SK-N-SH (cell line): ENCODE results near the gene GOLGA6L1. TPM values are rescaled to one million over a fixed set of nuclear protein-coding genes. Genes with fewer than 3 reads are reported as not detected.
"Not testable (repeated sequence)": the region's sequence is repeated elsewhere in the genome, so short reads cannot be mapped to it uniquely, and the experiment has no call there.

Experiments used
- CTCF ChIA-PET: fragments of 300-600, 350-600 bp; formaldehyde crosslinking; extraction: SDS; loops from one replicate; lab custom pipeline; 2021; lab: Yijun Ruan, JAX
- POLR2A ChIA-PET: fragments of 350-600 bp; sonication (Branson Sonifier 250); formaldehyde crosslinking; extraction: SDS; loops from one replicate; lab custom pipeline; 2020; ENCODE audit warnings: antibody characterized with exemption, inconsistent platforms; lab: Yijun Ruan, JAX
- DNase-seq: peaks from one replicate; pipeline ENCODE4 v3.0.0; 2012
- H2AFZ ChIP-seq: fragments of 200-600 bp; sonication (generic); 2 replicates; pipeline ENCODE4 v1.8.1; 2016; ENCODE audit warnings: antibody characterized with exemption, mild to moderate bottlenecking, low read depth
- H3F3A ChIP-seq: fragments of 200-600 bp; sonication (generic); replicated peaks from 2 replicates; pipeline ENCODE3; 2016; ENCODE audit warnings: antibody characterized with exemption, mild to moderate bottlenecking; ENCODE audit not compliant: insufficient read depth
- H3K27ac ChIP-seq, 2 experiments: fragments of 200-500 bp in 1 of 2; fragments of 200-600 bp in 1 of 2; sonication (Bioruptor generic) in 1 of 2; sonication (generic), shearing (Covaris generic) in 1 of 2; 2 replicates each; pipeline versions ENCODE4 v1.5.1 to v1.6.1; 2014 to 2016; ENCODE audit warnings: low read depth in 2 of 2, inconsistent platforms in 1 of 2, low read length in 1 of 2, mild to moderate bottlenecking in 1 of 2, mixed read lengths in 1 of 2
- H3K27me3 ChIP-seq: fragments of 200-600 bp; sonication (generic), shearing (Covaris generic); 2 replicates; pipeline ENCODE4 v1.6.1; 2016; ENCODE audit warnings: mixed run types; ENCODE audit not compliant: insufficient read depth
- H3K36me3 ChIP-seq, 2 experiments: fragments of 200-500 bp in 1 of 2; fragments of 200-600 bp in 1 of 2; sonication (Bioruptor generic) in 1 of 2; sonication (generic) in 1 of 2; replicated peaks in 1 of 2; 2 replicates each; pipeline versions ENCODE3 to v1.5.1; 2014 to 2016; ENCODE audit warnings: low read length in 1 of 2, mild to moderate bottlenecking in 1 of 2; ENCODE audit not compliant: insufficient read depth in 2 of 2, control insufficient read depth in 1 of 2
- H3K4me1 ChIP-seq, 2 experiments: fragments of 200-500 bp in 1 of 2; fragments of 200-600 bp in 1 of 2; sonication (Bioruptor generic) in 1 of 2; sonication (generic), shearing (Covaris generic) in 1 of 2; 2 replicates each; pipeline versions ENCODE4 v1.5.1 to v1.6.1; 2014 to 2016; ENCODE audit warnings: low read depth in 1 of 2, low read length in 1 of 2, mixed run types in 1 of 2; ENCODE audit not compliant: insufficient read depth in 2 of 2, control insufficient read depth in 1 of 2
- H3K4me2 ChIP-seq: fragments of 200-600 bp; sonication (generic), shearing (Covaris generic); 2 replicates; pipeline ENCODE4 v1.6.1; 2017; ENCODE audit warnings: mixed run types
- H3K4me3 ChIP-seq, 2 experiments: fragments of 200-500 bp in 1 of 2; fragments of 200-600 bp in 1 of 2; sonication (Bioruptor generic) in 1 of 2; sonication (generic), shearing (Covaris generic) in 1 of 2; 2 replicates each; pipeline versions ENCODE4 v1.5.1 to v1.8.1; 2014 to 2016; ENCODE audit warnings: low read depth in 2 of 2, inconsistent platforms in 1 of 2, low read length in 1 of 2, mild to moderate bottlenecking in 1 of 2, mixed read lengths in 1 of 2, moderate library complexity in 1 of 2
- H3K79me2 ChIP-seq: fragments of 200-600 bp; sonication (generic); 2 replicates; pipeline ENCODE4 v1.8.1; 2017; ENCODE audit warnings: mild to moderate bottlenecking; ENCODE audit not compliant: insufficient read depth
- H3K9ac ChIP-seq: fragments of 200-600 bp; sonication (generic); 2 replicates; pipeline ENCODE4 v1.6.1; 2017; ENCODE audit warnings: mixed run types
- H3K9me2 ChIP-seq: fragments of 200-600 bp; sonication (generic); 2 replicates; pipeline ENCODE4 v1.6.1; 2017; ENCODE audit warnings: mixed run types
- H3K9me3 ChIP-seq: fragments of 200-600 bp; sonication (generic); 2 replicates; pipeline ENCODE4 v1.6.1; 2017; ENCODE audit warnings: mixed run types, mild to moderate bottlenecking, moderate library complexity
- H4K20me1 ChIP-seq: fragments of 200-600 bp; sonication (generic); 2 replicates; pipeline ENCODE4 v1.6.1; 2017; ENCODE audit warnings: mild to moderate bottlenecking, mixed run types; ENCODE audit not compliant: insufficient read depth
- CTCF ChIP-seq: fragments of 200-600 bp; sonication (generic); IDR thresholded peaks from 2 replicates; pipeline ENCODE4 v1.6.1; 2017; ENCODE audit warnings: antibody characterized with exemption, mild to moderate bottlenecking, moderate library complexity
- ELF1 ChIP-seq: IDR thresholded peaks from 2 replicates; pipeline ENCODE4 v1.4.0; 2012
- EZH2phosphoT487 ChIP-seq: fragments of 200-600 bp; sonication (generic); IDR thresholded peaks from 2 replicates; pipeline ENCODE4 v1.6.1; 2017; ENCODE audit warnings: low read depth, mixed run types, mild to moderate bottlenecking, antibody characterized with exemption, moderate library complexity, borderline replicate concordance
- FOXM1 ChIP-seq: IDR thresholded peaks from 2 replicates; pipeline ENCODE4 v1.4.0; 2012; ENCODE audit warnings: low read depth, mild to moderate bottlenecking
- GABPA ChIP-seq: IDR thresholded peaks from 2 replicates; pipeline ENCODE4 v1.4.0; 2012; ENCODE audit warnings: low read depth, mild to moderate bottlenecking
- MEF2A ChIP-seq: IDR thresholded peaks from 2 replicates; pipeline ENCODE4 v1.4.0; 2012; ENCODE audit warnings: low read depth, borderline replicate concordance
- RAD21 ChIP-seq: IDR thresholded peaks from 2 replicates; pipeline ENCODE4 v1.6.1; 2012; ENCODE audit warnings: mild to moderate bottlenecking, low read length
- RFX5 ChIP-seq: IDR thresholded peaks from 2 replicates; pipeline ENCODE4 v1.6.1; 2012; ENCODE audit warnings: mild to moderate bottlenecking, improper control_type of control experiment, low read length
- TAF1 ChIP-seq: IDR thresholded peaks from 2 replicates; pipeline ENCODE4 v1.6.1; 2012; ENCODE audit warnings: low read depth, mild to moderate bottlenecking, low read length, moderate library complexity, borderline replicate concordance
- TEAD4 ChIP-seq: IDR thresholded peaks from 2 replicates; pipeline ENCODE4 v1.4.0; 2012; ENCODE audit warnings: mild to moderate bottlenecking, borderline replicate concordance; ENCODE audit not compliant: insufficient read depth
- USF1 ChIP-seq: IDR thresholded peaks from 2 replicates; pipeline ENCODE4 v1.4.0; 2012; ENCODE audit warnings: low read depth, borderline replicate concordance
- WGBS: methylation state at CpG from one replicate; pipeline ENCODE4 v1.1.6; 2017; ENCODE audit warnings: low lambda C conversion rate; 5-methylcytosine and 5-hydroxymethylcytosine counted together
- polyA plus RNA-seq, 3 experiments: library from polyadenylated mRNA; depleted of rRNA; stranded (reverse); fragments of >200 nt; gene quantifications; 2 replicates each; pipeline ENCODE4 v1.2.3, GENCODE V29; 2012
- TF ChIP-seq, protein P1 (sequence below): fragments of 150-350 bp; IDR thresholded peaks from 2 replicates; pipeline ENCODE4 v1.6.1; 2017; ENCODE audit warnings: antibody characterized with exemption, low read length, low read depth, borderline replicate concordance

Gene GOLGA6L1
- polyA plus RNA-seq, 1 of the 3 experiments (the other 2 are of a cell fraction) = not detected

DNA sequence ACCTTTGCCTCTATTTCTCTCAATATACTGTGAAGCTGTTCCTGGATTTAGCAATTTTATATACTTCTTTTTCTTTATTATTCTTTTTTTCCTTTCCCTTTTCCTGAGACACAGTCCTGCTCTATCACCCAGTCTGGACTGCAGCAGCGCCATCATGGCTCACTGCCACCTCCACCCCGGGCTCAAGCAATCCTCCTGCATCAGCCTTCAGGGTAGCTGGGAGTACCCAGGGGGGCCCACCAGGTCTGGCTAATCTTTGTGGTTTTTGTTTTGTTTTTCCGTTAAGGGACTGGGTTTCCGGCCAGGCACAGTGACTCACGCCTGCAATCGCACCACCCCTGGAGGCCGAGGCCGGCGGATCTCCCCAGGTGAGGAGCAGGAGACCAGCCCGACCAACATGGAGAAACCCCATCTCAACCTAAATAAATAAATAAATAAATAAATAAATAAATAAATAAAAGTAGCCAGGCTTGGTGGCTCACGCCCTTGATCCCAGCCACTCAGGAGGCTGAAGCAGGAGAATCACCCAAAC is 38.1 kb upstream of the GOLGA6L1 start:
- CTCF ChIA-PET, H3K9me2 ChIP-seq, H3K27ac ChIP-seq: not testable (repeated sequence)

GRCh38 chr15:23132787-23133186 is 3.8 kb downstream of the GOLGA6L1 start:
- 0% methylated on average over 1 of the region's 6 CpGs for WGBS
- H4K20me1 ChIP-seq, H3K9me2 ChIP-seq, H3K79me2 ChIP-seq, H3K27me3 ChIP-seq, H3K4me3 ChIP-seq, H3K27ac ChIP-seq, H3K9ac ChIP-seq, H3K36me3 ChIP-seq, POLR2A ChIA-PET, H3K9me3 ChIP-seq, H3K4me2 ChIP-seq, CTCF ChIA-PET, DNase-seq, H2AFZ ChIP-seq, H3F3A ChIP-seq, H3K4me1 ChIP-seq: not testable (repeated sequence)

More for the DNA sequence above, 38.1 kb upstream of the GOLGA6L1 start:
- H3K36me3 ChIP-seq, H3K4me2 ChIP-seq, H4K20me1 ChIP-seq, H3K79me2 ChIP-seq, DNase-seq, H3K9me3 ChIP-seq, H3K4me1 ChIP-seq, H3K9ac ChIP-seq, H3K4me3 ChIP-seq, H3F3A ChIP-seq, POLR2A ChIA-PET, H2AFZ ChIP-seq: not testable (repeated sequence)
- WGBS = 17% methylated on average over 6 of the region's 11 CpGs
- H3K27me3 ChIP-seq = peaks cover 11% of the 10 kb centered on the region

DNA sequence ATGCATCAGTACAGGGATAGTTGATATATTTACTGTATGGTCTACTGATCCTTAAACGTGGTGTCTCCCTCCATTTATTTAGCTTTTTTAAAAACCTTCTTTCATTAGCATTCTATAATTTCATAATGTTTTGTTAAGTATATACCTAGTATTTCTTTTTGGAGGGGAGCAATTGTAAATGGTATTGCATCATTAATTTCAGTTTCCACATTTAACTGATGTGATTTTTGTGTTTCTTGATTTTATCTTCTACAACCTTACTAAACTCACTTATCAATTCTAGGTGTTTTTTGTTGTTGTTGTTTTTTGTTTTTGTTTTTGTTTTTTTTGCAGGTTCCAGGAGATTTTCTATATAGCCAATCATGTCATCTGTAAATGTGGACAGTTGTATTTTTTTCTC is 18.4 kb downstream of the GOLGA6L1 start:
- ChIA-PET CTCF (no interaction called here), POLR2A (no interaction called here)
- no peak for TF ChIP-seq TEAD4
- TF ChIP-seq RFX5 = no peak
- TF ChIP-seq USF1 = no peak
- TF ChIP-seq EZH2phosphoT487 = no peak
- no peak overlapping the region for H3K27ac ChIP-seq
- peaks cover 4% of the 10 kb centered on the region; the same call in 1 of the 2 replicates for H3K27me3 ChIP-seq
- H3K79me2 ChIP-seq = no peaks in the 10 kb centered on the region
- WGBS = 2% methylated on average over 1 of the region's 1 CpG
- H3K36me3 ChIP-seq = no peaks in the 10 kb centered on the region
- no peaks in the 10 kb centered on the region for H3F3A ChIP-seq
- H2AFZ ChIP-seq = no peak overlapping the region
- DNase-seq = no peak
- no peak overlapping the region for H3K4me3 ChIP-seq
- H4K20me1 ChIP-seq = no peaks in the 10 kb centered on the region
- no peaks in the 10 kb centered on the region for H3K4me1 ChIP-seq
- H3K9ac ChIP-seq = no peak overlapping the region
- H3K9me2 ChIP-seq = no peaks in the 10 kb centered on the region
- H3K9me3 ChIP-seq = no peaks in the 10 kb centered on the region
- H3K4me2 ChIP-seq = no peak overlapping the region

- Histone ChIP-seq H3K4me1 (no peaks in the 10 kb centered on the region), H3K9me3 (no peaks in the 10 kb centered on the region), H3F3A (no peaks in the 10 kb centered on the region), H3K36me3 (no peaks in the 10 kb centered on the region), H3K9me2 (no peaks in the 10 kb centered on the region), H3K27ac (no peak overlapping the region), H3K4me3 (no peak overlapping the region), H2AFZ (no peak overlapping the region), H3K4me2 (no peak overlapping the region), H4K20me1 (no peaks in the 10 kb centered on the region), H3K27me3 (peaks cover 21% of the 10 kb centered on the region), H3K9ac (no peak overlapping the region), H3K79me2 (no peaks in the 10 kb centered on the region)
- CTCF ChIA-PET = no interaction called here
- POLR2A ChIA-PET = no interaction called here
- WGBS = 13% methylated on average over 1 of the region's 1 CpG
- DNase-seq = no peak
- TF ChIP-seq TEAD4 (no peak), RAD21 (no peak), GABPA (no peak), ELF1 (no peak), FOXM1 (no peak), MEF2A (no peak), TAF1 (no peak), USF1 (no peak), CTCF (no peak), RFX5 (no peak)
- TF ChIP-seq, protein P1, sequence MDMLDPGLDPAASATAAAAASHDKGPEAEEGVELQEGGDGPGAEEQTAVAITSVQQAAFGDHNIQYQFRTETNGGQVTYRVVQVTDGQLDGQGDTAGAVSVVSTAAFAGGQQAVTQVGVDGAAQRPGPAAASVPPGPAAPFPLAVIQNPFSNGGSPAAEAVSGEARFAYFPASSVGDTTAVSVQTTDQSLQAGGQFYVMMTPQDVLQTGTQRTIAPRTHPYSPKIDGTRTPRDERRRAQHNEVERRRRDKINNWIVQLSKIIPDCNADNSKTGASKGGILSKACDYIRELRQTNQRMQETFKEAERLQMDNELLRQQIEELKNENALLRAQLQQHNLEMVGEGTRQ = no peak
These were observed 40.8 kb downstream of the GOLGA6L1 start for GRCh38 chr15:23095796-23096195.
